Neural cell (in vitro differentiated cells): ENCODE results near the gene MRPL52. TPM values are rescaled to one million over a fixed set of nuclear protein-coding genes. Genes with fewer than 3 reads are reported as not detected.

Experiments used
- H2AFZ ChIP-seq: fragments of 200-600, 300-800 bp; sonication (generic), shearing (Covaris generic); 2 replicates; pipeline ENCODE4 v1.6.0; 2014; ENCODE audit warnings: low read depth, mild to moderate bottlenecking, antibody characterized with exemption, low read length, moderate library complexity
- H3F3A ChIP-seq: fragments of 200-600 bp; shearing (Covaris generic); 2 replicates; pipeline ENCODE4 v1.6.1; 2016; ENCODE audit warnings: mild to moderate bottlenecking, moderate library complexity, mixed read lengths, antibody characterized with exemption, low read length; ENCODE audit not compliant: insufficient read depth, poor library complexity, severe bottlenecking
- H3K27ac ChIP-seq: fragments of 200-600, 300-800 bp; sonication (generic), shearing (Covaris generic); 2 replicates; pipeline ENCODE4 v1.5.1; 2014; ENCODE audit warnings: mild to moderate bottlenecking, low read length, moderate library complexity
- H3K27me3 ChIP-seq: fragments of 300-800, 200-600 bp; sonication (generic), shearing (Covaris generic); 2 replicates; pipeline ENCODE4 v1.6.0; 2014; ENCODE audit warnings: mild to moderate bottlenecking, low read depth, low read length, moderate library complexity; ENCODE audit not compliant: insufficient read depth
- H3K36me3 ChIP-seq: fragments of 300-800, 200-600 bp; sonication (generic), shearing (Covaris generic); 2 replicates; pipeline ENCODE4 v1.5.1; 2014; ENCODE audit warnings: mild to moderate bottlenecking, antibody characterized with exemption, low read length, moderate library complexity; ENCODE audit not compliant: insufficient read depth
- H3K4me2 ChIP-seq: fragments of 300-800, 200-600 bp; sonication (generic), shearing (Covaris generic); 2 replicates; pipeline ENCODE4 v1.6.0; 2014; ENCODE audit warnings: mild to moderate bottlenecking, low read length
- H3K4me3 ChIP-seq: fragments of 300-800, 200-600 bp; sonication (generic), shearing (Covaris generic); 2 replicates; pipeline ENCODE4 v1.5.1; 2014; ENCODE audit warnings: mild to moderate bottlenecking, low read length, moderate library complexity
- H3K79me2 ChIP-seq: fragments of 200-600 bp; shearing (Covaris generic); replicated peaks from 2 replicates; pipeline ENCODE4 v1.6.0; 2014; ENCODE audit warnings: mild to moderate bottlenecking, low read length, moderate library complexity; ENCODE audit not compliant: insufficient read depth
- H3K9ac ChIP-seq: fragments of 300-800, 200-600 bp; sonication (generic), shearing (Covaris generic); 2 replicates; pipeline ENCODE4 v1.6.1; 2016; ENCODE audit warnings: mild to moderate bottlenecking, low read length, mixed read lengths
- H3K9me2 ChIP-seq: fragments of 200-600 bp; shearing (Covaris generic); 2 replicates; pipeline ENCODE4 v1.6.1; 2016; ENCODE audit warnings: mild to moderate bottlenecking, low read length, mixed read lengths; ENCODE audit not compliant: insufficient read depth
- H3K9me3 ChIP-seq: fragments of 200-600, 300-800 bp; sonication (generic), shearing (Covaris generic); 2 replicates; pipeline ENCODE4 v1.6.1; 2016; ENCODE audit warnings: mild to moderate bottlenecking, mixed run types, low read length, moderate library complexity, mixed read lengths
- H4K20me1 ChIP-seq: fragments of 200-600 bp; shearing (Covaris generic); 2 replicates; pipeline ENCODE4 v1.6.1; 2016; ENCODE audit warnings: mild to moderate bottlenecking, mixed run types; ENCODE audit not compliant: insufficient read depth
- CTCF ChIP-seq: fragments of 450-650 bp; IDR thresholded peaks from 2 replicates; pipeline ENCODE4 v1.5.1; 2014; ENCODE audit warnings: antibody characterized with exemption, mild to moderate bottlenecking, moderate library complexity; ENCODE audit not compliant: poor library complexity, severe bottlenecking
- EP300 ChIP-seq: fragments of 450-650 bp; conservative IDR thresholded peaks from 2 replicates; pipeline ENCODE4 v1.6.1; 2014; ENCODE audit warnings: antibody characterized with exemption, mild to moderate bottlenecking, moderate library complexity; ENCODE audit not compliant: poor library complexity, severe bottlenecking
- EZH2 ChIP-seq: fragments of 200-600, 300-800 bp; shearing (Covaris generic), sonication (generic); IDR thresholded peaks from 2 replicates; pipeline ENCODE4 v1.6.1; 2014; ENCODE audit warnings: antibody characterized with exemption, low read length, borderline replicate concordance, mild to moderate bottlenecking; ENCODE audit not compliant: insufficient read depth, poor library complexity, severe bottlenecking
- MXI1 ChIP-seq: fragments of 450-650 bp; conservative IDR thresholded peaks from 2 replicates; pipeline ENCODE4 v1.6.1; 2014; ENCODE audit warnings: antibody characterized with exemption, mild to moderate bottlenecking; ENCODE audit not compliant: poor library complexity, severe bottlenecking
- POLR2AphosphoS5 ChIP-seq: IDR thresholded peaks from 2 replicates; pipeline ENCODE4 v1.6.1; 2012
- RAD21 ChIP-seq: fragments of 450-650 bp; conservative IDR thresholded peaks from 2 replicates; pipeline ENCODE4 v1.6.1; 2014; ENCODE audit warnings: antibody characterized with exemption, mild to moderate bottlenecking, moderate library complexity
- SMC3 ChIP-seq: fragments of 450-650 bp; conservative IDR thresholded peaks from 2 replicates; pipeline ENCODE4 v1.6.1; 2014; ENCODE audit warnings: antibody characterized with exemption, mild to moderate bottlenecking, moderate library complexity; ENCODE audit not compliant: poor library complexity
- TAF1 ChIP-seq: IDR thresholded peaks from 2 replicates; pipeline ENCODE4 v1.6.1; 2012; ENCODE audit warnings: low read depth
- polyA plus RNA-seq: library from polyadenylated mRNA; depleted of rRNA; stranded (reverse); fragments of >200 nt; gene quantifications from 2 replicates; pipeline ENCODE4 v1.2.3, GENCODE V29; 2014
- TF ChIP-seq, protein P1 (sequence below): IDR thresholded peaks from 2 replicates; pipeline ENCODE4 v1.6.1; 2012; ENCODE audit warnings: borderline replicate concordance

The MRPL52 gene
- polyA plus RNA-seq, 1 donor from 2014 or later = 161 TPM

GRCh38 chr14:22812744-22813143 lies 16.9 kb upstream of the MRPL52 start:
- H3F3A ChIP-seq = no peaks in the 10 kb centered on the region
- no peaks in the 10 kb centered on the region for H3K79me2 ChIP-seq
- H3K9me3 ChIP-seq = no peaks in the 10 kb centered on the region
- no peaks in the 10 kb centered on the region for H4K20me1 ChIP-seq
- H3K4me3 ChIP-seq = no peak overlapping the region
- no peak overlapping the region for H3K27ac ChIP-seq
- no peaks in the 10 kb centered on the region for H3K9me2 ChIP-seq
- H3K4me2 ChIP-seq = no peak overlapping the region
- TF ChIP-seq, protein P1, sequence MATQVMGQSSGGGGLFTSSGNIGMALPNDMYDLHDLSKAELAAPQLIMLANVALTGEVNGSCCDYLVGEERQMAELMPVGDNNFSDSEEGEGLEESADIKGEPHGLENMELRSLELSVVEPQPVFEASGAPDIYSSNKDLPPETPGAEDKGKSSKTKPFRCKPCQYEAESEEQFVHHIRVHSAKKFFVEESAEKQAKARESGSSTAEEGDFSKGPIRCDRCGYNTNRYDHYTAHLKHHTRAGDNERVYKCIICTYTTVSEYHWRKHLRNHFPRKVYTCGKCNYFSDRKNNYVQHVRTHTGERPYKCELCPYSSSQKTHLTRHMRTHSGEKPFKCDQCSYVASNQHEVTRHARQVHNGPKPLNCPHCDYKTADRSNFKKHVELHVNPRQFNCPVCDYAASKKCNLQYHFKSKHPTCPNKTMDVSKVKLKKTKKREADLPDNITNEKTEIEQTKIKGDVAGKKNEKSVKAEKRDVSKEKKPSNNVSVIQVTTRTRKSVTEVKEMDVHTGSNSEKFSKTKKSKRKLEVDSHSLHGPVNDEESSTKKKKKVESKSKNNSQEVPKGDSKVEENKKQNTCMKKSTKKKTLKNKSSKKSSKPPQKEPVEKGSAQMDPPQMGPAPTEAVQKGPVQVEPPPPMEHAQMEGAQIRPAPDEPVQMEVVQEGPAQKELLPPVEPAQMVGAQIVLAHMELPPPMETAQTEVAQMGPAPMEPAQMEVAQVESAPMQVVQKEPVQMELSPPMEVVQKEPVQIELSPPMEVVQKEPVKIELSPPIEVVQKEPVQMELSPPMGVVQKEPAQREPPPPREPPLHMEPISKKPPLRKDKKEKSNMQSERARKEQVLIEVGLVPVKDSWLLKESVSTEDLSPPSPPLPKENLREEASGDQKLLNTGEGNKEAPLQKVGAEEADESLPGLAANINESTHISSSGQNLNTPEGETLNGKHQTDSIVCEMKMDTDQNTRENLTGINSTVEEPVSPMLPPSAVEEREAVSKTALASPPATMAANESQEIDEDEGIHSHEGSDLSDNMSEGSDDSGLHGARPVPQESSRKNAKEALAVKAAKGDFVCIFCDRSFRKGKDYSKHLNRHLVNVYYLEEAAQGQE = no peak
- no peak for TF ChIP-seq CTCF
- TF ChIP-seq TAF1 = no peak
- no peak for TF ChIP-seq EZH2
- TF ChIP-seq RAD21 = no peak
- TF ChIP-seq MXI1 = no peak
- TF ChIP-seq POLR2AphosphoS5 = no peak
- TF ChIP-seq SMC3 = no peak
- TF ChIP-seq EP300 = no peak
- H3K27me3 ChIP-seq = no peaks in the 10 kb centered on the region
- no peaks in the 10 kb centered on the region for H3K36me3 ChIP-seq
- H3K9ac ChIP-seq = no peak overlapping the region
- no peak overlapping the region for H2AFZ ChIP-seq

- Histone ChIP-seq H3K36me3 (no peaks in the 10 kb centered on the region), H3K4me2 (no peak overlapping the region), H4K20me1 (no peaks in the 10 kb centered on the region), H3F3A (no peaks in the 10 kb centered on the region), H3K79me2 (no peaks in the 10 kb centered on the region), H3K9ac (no peak overlapping the region), H2AFZ (no peak overlapping the region), H3K27me3 (no peaks in the 10 kb centered on the region), H3K4me3 (no peak overlapping the region), H3K9me3 (no peaks in the 10 kb centered on the region), H3K9me2 (no peaks in the 10 kb centered on the region), H3K27ac (no peak overlapping the region)
- TF ChIP-seq EP300 = no peak
- TF ChIP-seq POLR2AphosphoS5 = no peak
- TF ChIP-seq CTCF = no peak
- no peak for TF ChIP-seq TAF1
- no peak for TF ChIP-seq EZH2
- no peak for TF ChIP-seq RAD21
- TF ChIP-seq SMC3 = no peak
- TF ChIP-seq, protein P1 = no peak
- no peak for TF ChIP-seq MXI1
Observed at GRCh38 chr14:22813145-22813544, 16.5 kb upstream of the MRPL52 start.
